CD14-positive monocyte (primary cell): ENCODE measurements around the gene HSPB8. TPM values are rescaled to one million over a fixed set of nuclear protein-coding genes. Genes with fewer than 3 reads are reported as not detected.

Source experiments
- DNase-seq, 3 donors: peaks; one replicate each; pipeline ENCODE4 v3.0.0-alpha.2; 2011 to 2022
- H2AFZ ChIP-seq: 2 replicates; pipeline ENCODE4 v1.6.0; 2012; ENCODE audit warnings: mild to moderate bottlenecking, low read depth, low read length, inconsistent platforms; ENCODE audit not compliant: insufficient read depth, poor library complexity, severe bottlenecking
- H3K27ac ChIP-seq, 2 donors: 1 replicate in 1 of 2; 2 replicates in 1 of 2; pipeline ENCODE4 v1.5.1; 2012 to 2013; ENCODE audit warnings: low read length in 2 of 2, control low read depth in 1 of 2, inconsistent platforms in 1 of 2, low read depth in 1 of 2, mild to moderate bottlenecking in 1 of 2
- H3K27me3 ChIP-seq, 2 donors: one replicate each; pipeline versions ENCODE4 v1.6.0 to v1.6.1; 2011 to 2013; ENCODE audit warnings: low read length in 2 of 2; ENCODE audit not compliant: control insufficient read depth in 2 of 2, insufficient read depth in 2 of 2
- H3K36me3 ChIP-seq, 2 donors: replicated peaks in 1 of 2; 1 replicate in 1 of 2; 2 replicates in 1 of 2; pipeline versions ENCODE4 v1.5.1 to v1.6.1; 2012 to 2013; ENCODE audit warnings: low read length in 2 of 2, control low read depth in 1 of 2, inconsistent platforms in 1 of 2, mild to moderate bottlenecking in 1 of 2; ENCODE audit not compliant: insufficient read depth in 2 of 2, control insufficient read depth in 1 of 2
- H3K4me1 ChIP-seq, 2 donors: 1 replicate in 1 of 2; 2 replicates in 1 of 2; pipeline versions ENCODE4 v1.5.1 to v1.6.1; 2012 to 2013; ENCODE audit warnings: low read length in 2 of 2, control low read depth in 1 of 2, inconsistent platforms in 1 of 2, mild to moderate bottlenecking in 1 of 2, moderate library complexity in 1 of 2; ENCODE audit not compliant: insufficient read depth in 2 of 2, control insufficient read depth in 1 of 2
- H3K4me2 ChIP-seq: replicated peaks from 2 replicates; pipeline ENCODE3; 2012; ENCODE audit warnings: low read length, moderate library complexity, mild to moderate bottlenecking; ENCODE audit not compliant: poor library complexity, severe bottlenecking; ENCODE audit errors: extremely low read depth
- H3K4me3 ChIP-seq, 3 experiments: fragments of 200-600 bp in 1 of 3; sonication (generic) in 1 of 3; replicated peaks in 1 of 3; 1 replicate in 2 of 3; 2 replicates in 1 of 3; pipeline ENCODE4 v1.5.1; 2011 to 2013; ENCODE audit warnings: low read length in 3 of 3, mild to moderate bottlenecking in 3 of 3, control low read depth in 2 of 3, low read depth in 2 of 3, inconsistent platforms in 1 of 3, moderate library complexity in 1 of 3
- H3K79me2 ChIP-seq: 2 replicates; pipeline ENCODE4 v1.6.0; 2012; ENCODE audit warnings: mild to moderate bottlenecking, control low read depth, inconsistent platforms, low read length, moderate library complexity; ENCODE audit not compliant: insufficient read depth
- H3K9ac ChIP-seq: 2 replicates; pipeline ENCODE4 v1.6.0; 2017; ENCODE audit warnings: low read length, mild to moderate bottlenecking; ENCODE audit not compliant: insufficient read depth, poor library complexity, severe bottlenecking
- H3K9me3 ChIP-seq, 2 donors: replicated peaks in 1 of 2; 1 replicate in 1 of 2; 2 replicates in 1 of 2; pipeline versions ENCODE4 v1.5.1 to v1.6.1; 2012 to 2013; ENCODE audit warnings: low read length in 2 of 2, control low read depth in 1 of 2; ENCODE audit not compliant: control insufficient read depth in 1 of 2, insufficient read depth in 1 of 2
- H4K20me1 ChIP-seq: 2 replicates; pipeline ENCODE4 v1.6.0; 2012; ENCODE audit warnings: mild to moderate bottlenecking, low read length, control low read depth, moderate library complexity; ENCODE audit not compliant: insufficient read depth
- H3K27ac Mint-ChIP-seq, 7 donors: one replicate each; pipeline ENCODE4 v1.8.0; 2020; ENCODE audit warnings: mild to moderate bottlenecking in 7 of 7, mixed read lengths in 7 of 7, moderate library complexity in 6 of 7, inconsistent platforms in 2 of 7
- H3K27me3 Mint-ChIP-seq, 3 donors: one replicate each; pipeline ENCODE4 v1.8.0; 2021 to 2022; ENCODE audit warnings: low read depth in 3 of 3, mild to moderate bottlenecking in 3 of 3, mixed read lengths in 3 of 3, moderate library complexity in 3 of 3, inconsistent platforms in 1 of 3
- H3K36me3 Mint-ChIP-seq, 2 donors: one replicate each; pipeline ENCODE4 v1.8.0; 2020; ENCODE audit warnings: mixed read lengths in 2 of 2, inconsistent platforms in 1 of 2, mild to moderate bottlenecking in 1 of 2
- H3K4me1 Mint-ChIP-seq: one replicate; pipeline ENCODE4 v1.8.0; 2020; ENCODE audit warnings: mild to moderate bottlenecking, mixed read lengths
- H3K4me3 Mint-ChIP-seq, 2 donors: one replicate each; pipeline ENCODE4 v1.8.0; 2020; ENCODE audit warnings: mild to moderate bottlenecking in 2 of 2, mixed read lengths in 2 of 2, moderate library complexity in 1 of 2
- H3K9me3 Mint-ChIP-seq, 7 donors: one replicate each; pipeline ENCODE4 v1.8.0; 2020 to 2022; ENCODE audit warnings: mixed read lengths in 7 of 7, mild to moderate bottlenecking in 6 of 7, moderate library complexity in 6 of 7, inconsistent platforms in 2 of 7
- CTCF ChIP-seq: fragments of 200-600 bp; IDR thresholded peaks from one replicate; pipeline ENCODE4 v1.8.0; 2022; ENCODE audit warnings: antibody characterized with exemption, mild to moderate bottlenecking
- WGBS: methylation state at CpG from one replicate; pipeline ENCODE4 v1.1.5; 2013; ENCODE audit warnings: missing lambda C conversion rate; ENCODE audit not compliant: insufficient coverage; 5-methylcytosine and 5-hydroxymethylcytosine counted together
- intact Hi-C, 2 donors: fragments of 100-400 bp; cut with micrococcal nuclease; formaldehyde crosslinking; loops; one replicate each; pipeline versions ENCODE4 v1.15.0 to v1.15.1; 2023
- polyA plus RNA-seq, 3 donors: library from polyadenylated mRNA; depleted of rRNA in 1 of 3; unstranded in 2 of 3; stranded (reverse) in 1 of 3; fragments of 300-500 nt in 2 of 3; fragments of >200 nt in 1 of 3; fragmentation: Illumina TruSeq in 2 of 3; gene quantifications; 1 replicate in 2 of 3; 2 replicates in 1 of 3; pipeline ENCODE4 v1.2.3, GENCODE V29; 2012 to 2021

The HSPB8 gene
- polyA plus RNA-seq, 3 donors, result not detected

- Mint-ChIP-seq H3K9me3 (no peaks in the 10 kb centered on the region), H3K27me3 (peaks cover 0 to 4% (median 0%) of the 10 kb centered on the region in 3 donors), H3K36me3 (no peaks in the 10 kb centered on the region), H3K4me3 (no peak overlapping the region), H3K4me1 (no peaks in the 10 kb centered on the region), H3K27ac (no peak overlapping the region)
- Histone ChIP-seq H3K4me1 (no peaks in the 10 kb centered on the region), H3K4me2 (no peak overlapping the region), H3K27me3 (no peaks in the 10 kb centered on the region), H3K27ac (no peak overlapping the region), H3K79me2 (no peaks in the 10 kb centered on the region), H3K9me3 (no peaks in the 10 kb centered on the region), H4K20me1 (no peaks in the 10 kb centered on the region), H2AFZ (no peak overlapping the region), H3K9ac (no peak overlapping the region), H3K36me3 (no peaks in the 10 kb centered on the region), H3K4me3 (no peak overlapping the region)
- no peak for TF ChIP-seq CTCF
- WGBS, result no CpG with 5 or more reads among the region's 8 CpGs
- DNase-seq, result no peak
- intact Hi-C loops, result no loop called here
Observed at GRCh38 chr12:119206348-119207062, 27.8 kb downstream of the HSPB8 start.

- no peaks in the 10 kb centered on the region for H3K36me3 ChIP-seq
- no peaks in the 10 kb centered on the region for H3K79me2 ChIP-seq
- H3K36me3 Mint-ChIP-seq, result no peaks in the 10 kb centered on the region
- H3K27me3 ChIP-seq, result no peaks in the 10 kb centered on the region
- intact Hi-C loops, result no loop called here
- no peak overlapping the region for H3K27ac Mint-ChIP-seq
- H3K4me1 ChIP-seq, result no peaks in the 10 kb centered on the region
- no peak overlapping the region for H3K4me2 ChIP-seq
- no peak overlapping the region for H2AFZ ChIP-seq
- no peak overlapping the region for H3K4me3 Mint-ChIP-seq
- WGBS, result no CpG with 5 or more reads among the region's 2 CpGs
- no peak for DNase-seq
- H3K9me3 Mint-ChIP-seq, result no peaks in the 10 kb centered on the region
- no peaks in the 10 kb centered on the region for H4K20me1 ChIP-seq
- H3K4me1 Mint-ChIP-seq, result no peaks in the 10 kb centered on the region
- H3K4me3 ChIP-seq, result no peak overlapping the region
- peaks cover 0 to 4% (median 0%) of the 10 kb centered on the region in 3 donors for H3K27me3 Mint-ChIP-seq
- no peak overlapping the region for H3K9ac ChIP-seq
- no peaks in the 10 kb centered on the region for H3K9me3 ChIP-seq
- H3K27ac ChIP-seq, result no peak overlapping the region
- TF ChIP-seq CTCF, result no peak
Observed at GRCh38 chr12:119207063-119207560, 28.4 kb downstream of the HSPB8 start.
